SK-N-SH (cell line): ENCODE results near the gene ADCY7.

ENCODE experiments used
- CTCF ChIP-seq: fragments of 200-600 bp; sonication (generic); IDR thresholded peaks from 2 replicates; pipeline ENCODE4 v1.6.1; 2017; ENCODE audit warnings: antibody characterized with exemption, mild to moderate bottlenecking, moderate library complexity
- FOXJ3 ChIP-seq: sonication (generic); formaldehyde crosslinking; IDR thresholded peaks from 2 replicates; pipeline ENCODE4 v1.5.1; 2020; ENCODE audit warnings: mild to moderate bottlenecking, missing genetic modification reagents
- FOXM1 ChIP-seq: IDR thresholded peaks from 2 replicates; pipeline ENCODE4 v1.4.0; 2012; ENCODE audit warnings: low read depth, mild to moderate bottlenecking
- MEF2A ChIP-seq: IDR thresholded peaks from 2 replicates; pipeline ENCODE4 v1.4.0; 2012; ENCODE audit warnings: low read depth, borderline replicate concordance
- POLR2AphosphoS5 ChIP-seq: IDR thresholded peaks from 2 replicates; pipeline ENCODE4 v1.6.1; 2012; ENCODE audit warnings: low read depth, low read length
- REST ChIP-seq: IDR thresholded peaks from 2 replicates; pipeline ENCODE4 v1.6.1; 2012; ENCODE audit warnings: mild to moderate bottlenecking, low read depth, low read length, moderate library complexity
- RFX5 ChIP-seq: IDR thresholded peaks from 2 replicates; pipeline ENCODE4 v1.6.1; 2012; ENCODE audit warnings: mild to moderate bottlenecking, improper control_type of control experiment, low read length
- SMC3 ChIP-seq: IDR thresholded peaks from 2 replicates; pipeline ENCODE4 v1.6.1; 2012; ENCODE audit warnings: low read depth, low read length, improper control_type of control experiment
- USF1 ChIP-seq: IDR thresholded peaks from 2 replicates; pipeline ENCODE4 v1.4.0; 2012; ENCODE audit warnings: low read depth, borderline replicate concordance

DNA sequence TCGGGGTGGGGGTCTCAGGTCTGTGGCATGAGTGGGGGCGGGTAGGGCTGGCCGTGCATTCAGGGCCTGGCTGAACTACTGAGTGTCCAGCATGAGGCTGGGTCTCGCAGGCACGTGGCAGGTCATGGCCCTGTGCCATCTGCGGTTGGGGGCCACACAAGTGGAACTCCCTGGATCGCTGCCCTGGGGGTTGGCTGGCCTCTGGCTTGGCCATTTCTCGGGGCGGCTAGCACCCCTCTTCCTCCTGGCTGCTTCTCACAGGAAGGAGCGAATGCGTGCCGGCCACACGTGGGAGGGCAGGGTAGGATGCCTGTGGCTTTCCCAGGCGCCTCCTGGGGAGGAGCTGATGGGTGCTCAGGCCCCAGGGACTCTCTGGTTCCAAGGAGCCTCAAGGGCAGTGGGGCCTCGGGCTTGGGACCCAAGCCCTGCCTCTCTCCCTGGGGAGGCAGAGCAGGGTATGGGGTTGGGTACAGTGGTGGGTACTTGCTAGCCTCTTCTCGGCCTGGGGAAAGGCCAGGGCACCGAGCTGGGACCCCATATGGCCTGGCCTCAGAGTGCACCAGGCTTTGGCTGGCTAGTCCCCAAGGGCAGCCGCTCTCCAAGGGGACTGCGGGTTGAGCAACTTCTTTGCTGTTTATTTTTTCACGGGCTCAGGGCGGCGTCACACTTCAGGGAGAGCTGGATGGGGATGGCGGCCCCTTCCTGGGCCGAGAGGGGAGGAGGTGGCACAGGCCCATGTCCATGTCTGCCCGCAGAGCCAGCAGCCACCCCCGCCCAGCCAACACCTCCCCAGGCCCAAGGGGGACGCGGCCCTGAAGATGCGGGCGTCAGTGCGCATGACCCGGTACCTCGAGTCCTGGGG lies 37.5 kb downstream of the ADCY7 start:
- TF ChIP-seq CTCF = no peak
- TF ChIP-seq SMC3 = no peak
- TF ChIP-seq MEF2A = no peak
- TF ChIP-seq FOXM1 = no peak
- TF ChIP-seq REST = no peak
- TF ChIP-seq RFX5 = no peak
- no peak for TF ChIP-seq FOXJ3 (CRISPR knock-in tag)
- TF ChIP-seq USF1 = no peak
- no peak for TF ChIP-seq POLR2AphosphoS5
